ENCODE results near the gene ADGRD2.

Gene ADGRD2

DNA sequence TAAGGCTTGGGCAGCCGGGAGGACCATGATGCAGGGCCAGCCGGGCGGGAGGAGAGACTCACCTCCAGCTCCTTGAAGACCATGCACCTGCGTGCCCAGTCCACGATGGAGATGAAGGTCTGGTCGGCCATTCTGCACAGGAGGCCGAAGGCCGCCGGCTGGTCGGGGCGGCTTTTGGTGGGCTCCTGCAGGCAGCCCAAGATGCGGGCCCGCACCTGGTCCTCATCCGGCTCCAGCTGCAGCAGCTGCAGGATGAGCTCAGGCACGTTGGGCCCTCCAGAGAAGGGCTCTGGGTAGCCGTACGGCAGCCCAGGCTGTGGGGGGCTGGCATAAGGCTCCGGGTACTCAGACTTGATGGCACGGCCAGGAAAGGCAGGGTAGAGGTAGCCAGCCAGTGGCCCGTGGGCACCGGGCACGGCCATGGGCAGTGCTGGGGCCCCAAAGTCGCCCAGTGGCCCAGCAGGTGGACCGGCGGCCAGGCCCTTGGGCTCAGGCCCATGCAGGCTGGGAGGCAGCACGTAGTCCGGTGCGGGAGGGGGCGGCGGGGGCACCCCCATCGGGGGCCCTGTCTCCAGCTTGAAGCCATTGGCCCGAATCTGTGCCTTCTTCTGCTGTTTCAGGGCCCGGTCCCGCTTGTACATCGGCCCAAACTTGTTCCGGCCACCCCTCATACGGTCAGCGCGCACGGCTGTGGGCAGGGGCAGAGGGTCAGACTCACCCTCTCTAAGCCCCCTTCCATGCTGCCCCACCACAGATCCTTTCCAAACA is 50.0 kb downstream of the ADGRD2 start:
- ChIA-PET POLR2A (no interaction called here), CTCF (interaction anchor here (1.5 kb wide), 1 partner anchor 37 kb away, joined by 5 read pairs; no protein-coding TSS in a partner anchor)

GRCh38 chr9:124500796-124501611 is 50.8 kb downstream of the ADGRD2 start:
- CTCF ChIA-PET, result interaction anchor here (0.7 kb wide), 2 partner anchors 12 to 919 kb away, joined by 3 read pairs; no protein-coding TSS in a partner anchor
- POLR2A ChIA-PET, result no interaction called here
- DNase-seq (ENCODE audit: extremely low spot score), result no peak
- TF ChIP-seq CTCF (IDR thresholded peaks at IDR 0.05; ENCODE audit: control extremely low read depth, extremely low read depth, low read depth, missing control alignments), result no peak

More for the DNA sequence above, 50.0 kb downstream of the ADGRD2 start:
- no peak for DNase-seq (ENCODE audit: extremely low spot score)
- no peak for TF ChIP-seq CTCF (IDR thresholded peaks at IDR 0.05; ENCODE audit: control extremely low read depth, extremely low read depth, low read depth, missing control alignments)

- ChIA-PET CTCF (interaction anchor here (0.7 kb wide), 2 partner anchors 11 to 920 kb away, joined by 3 read pairs; no protein-coding TSS in a partner anchor), POLR2A (no interaction called here)
- no peak for TF ChIP-seq CTCF (IDR thresholded peaks at IDR 0.05; ENCODE audit: control extremely low read depth, extremely low read depth, low read depth, missing control alignments)
- no peak for DNase-seq (ENCODE audit: extremely low spot score)
Observed at GRCh38 chr9:124501771-124502320, 51.6 kb downstream of the ADGRD2 start.

DNA sequence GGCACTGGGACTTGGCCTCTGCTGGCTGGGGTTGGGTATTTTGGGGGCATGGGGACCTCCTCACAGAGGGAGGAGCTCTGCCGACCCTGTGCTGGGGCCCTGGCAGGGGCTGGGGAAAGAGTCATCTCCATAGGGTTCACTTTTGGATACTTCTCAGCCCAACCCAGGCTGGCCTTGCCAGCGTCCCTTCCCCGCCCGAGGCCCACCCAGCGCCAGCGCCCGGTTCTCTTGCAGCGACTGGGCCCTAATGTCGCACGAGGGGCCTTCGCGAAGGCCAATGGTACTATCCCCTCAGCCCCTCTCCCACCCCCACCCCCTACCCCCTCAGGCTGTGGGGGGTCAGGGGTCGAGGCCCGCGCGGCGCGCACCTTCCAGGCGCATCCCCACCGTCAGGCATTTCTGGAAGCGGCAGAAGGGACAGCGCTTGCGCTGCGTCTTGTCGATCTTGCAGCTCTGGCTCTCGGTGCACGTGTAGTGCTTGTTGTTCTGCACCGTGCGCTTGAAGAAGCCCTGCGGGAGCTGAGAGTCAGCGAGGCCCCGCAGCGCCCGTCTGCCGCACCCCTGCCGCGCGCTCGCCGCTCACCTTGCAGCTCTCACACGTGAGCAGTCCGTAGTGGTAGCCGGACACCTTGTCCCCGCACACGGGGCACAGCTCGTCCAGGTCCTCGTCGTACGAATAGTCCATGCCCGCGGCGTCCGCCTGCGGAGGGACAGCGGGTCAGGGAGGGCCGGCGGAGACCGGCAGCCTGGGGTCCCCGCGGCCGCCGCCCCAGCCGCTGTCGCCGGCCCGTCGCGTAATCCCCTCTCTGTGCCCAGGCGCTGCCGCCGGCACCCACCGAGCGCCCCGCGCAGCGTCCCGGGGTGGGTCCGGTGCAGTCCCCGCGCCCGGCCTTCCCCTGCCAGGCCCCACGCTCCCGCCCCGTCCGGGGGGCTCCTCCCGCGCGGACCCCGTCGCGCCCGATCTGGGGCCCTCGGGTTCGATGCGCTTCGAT is 52.8 kb downstream of the ADGRD2 start:
- ChIA-PET POLR2A (no interaction called here), CTCF (interaction anchor here (1.2 kb wide), 1 partner anchor 69 kb away, joined by 3 read pairs; no protein-coding TSS in a partner anchor)
- no peak for DNase-seq (ENCODE audit: extremely low spot score)
- no peak for TF ChIP-seq CTCF (IDR thresholded peaks at IDR 0.05; ENCODE audit: control extremely low read depth, extremely low read depth, low read depth, missing control alignments)

- no peak for DNase-seq (ENCODE audit: extremely low spot score)
- POLR2A ChIA-PET, result no interaction called here
- CTCF ChIA-PET, result interaction anchor here (1.2 kb wide), 1 partner anchor 70 kb away, joined by 3 read pairs; no protein-coding TSS in a partner anchor
- no peak for TF ChIP-seq CTCF (IDR thresholded peaks at IDR 0.05; ENCODE audit: control extremely low read depth, extremely low read depth, low read depth, missing control alignments)
Observed at GRCh38 chr9:124503713-124504529, 53.7 kb downstream of the ADGRD2 start.

Data from GM10248 (cell line).